BLaER1 (cell line): Measurements from ENCODE around the gene HTRA3.

Source experiments
- H3K27ac ChIP-seq: shearing (Covaris generic); formaldehyde crosslinking; 2 replicates; pipeline ENCODE4 v1.8.1; 2022
- H3K27me3 ChIP-seq: shearing (Covaris generic); formaldehyde crosslinking; 2 replicates; pipeline ENCODE4 v1.8.1; 2022
- H3K36me3 ChIP-seq: shearing (Covaris generic); formaldehyde crosslinking; 2 replicates; pipeline ENCODE4 v1.8.1; 2022
- H3K4me1 ChIP-seq: shearing (Covaris generic); formaldehyde crosslinking; 2 replicates; pipeline ENCODE4 v1.8.1; 2022
- H3K4me2 ChIP-seq: shearing (Covaris generic); formaldehyde crosslinking; 2 replicates; pipeline ENCODE4 v1.8.1; 2022
- H3K4me3 ChIP-seq: shearing (Covaris generic); formaldehyde crosslinking; 2 replicates; pipeline ENCODE4 v1.8.1; 2022
- H3K9ac ChIP-seq: shearing (Covaris generic); formaldehyde crosslinking; 2 replicates; pipeline ENCODE4 v1.8.1; 2022
- H3K9me3 ChIP-seq: shearing (Covaris generic); formaldehyde crosslinking; 2 replicates; pipeline ENCODE4 v1.8.1; 2022
- H4K20me1 ChIP-seq: shearing (Covaris generic); formaldehyde crosslinking; 2 replicates; pipeline ENCODE4 v1.8.1; 2022
- Cebpa-rat ChIP-seq: shearing (Covaris generic); IDR thresholded peaks from 2 replicates; pipeline ENCODE4 v1.8.1; 2022

HTRA3 gene

DNA sequence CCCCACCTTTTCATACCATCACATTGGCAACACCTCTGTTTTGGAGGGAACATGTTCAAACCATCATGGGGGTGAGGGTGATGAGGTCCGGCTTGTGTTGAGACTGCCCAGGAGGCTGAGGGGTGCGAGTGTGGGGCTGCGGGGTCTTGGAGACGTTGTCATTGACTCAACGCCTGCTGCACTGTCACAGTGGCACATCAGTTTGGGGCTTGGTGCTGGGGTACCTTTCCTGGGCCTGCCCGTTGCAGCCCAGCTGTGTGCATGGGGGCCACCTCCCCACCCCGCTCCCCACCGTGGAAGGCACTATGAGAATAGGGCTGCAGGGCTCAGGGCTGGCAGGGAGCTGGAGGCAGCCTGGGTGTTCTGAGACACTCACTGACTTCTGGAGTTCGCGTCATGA is 2.3 kb downstream of the HTRA3 start:
- H3K27me3 ChIP-seq: peaks cover 4% of the 10 kb centered on the region; the same call in 1 of the 2 replicates
- H3K9me3 ChIP-seq: no peaks in the 10 kb centered on the region
- H3K9ac ChIP-seq: peak overlapping the region; percentile 98
- H3K27ac ChIP-seq: peak overlapping the region; percentile 97
- peaks cover 45% of the 10 kb centered on the region for H3K36me3 ChIP-seq
- H3K4me1 ChIP-seq: peaks cover 77% of the 10 kb centered on the region
- peaks cover 69% of the 10 kb centered on the region for H4K20me1 ChIP-seq
- TF ChIP-seq Cebpa-rat: no peak
- H3K4me3 ChIP-seq: peak overlapping the region; percentile 97
- H3K4me2 ChIP-seq: peak overlapping the region; percentile 97

DNA sequence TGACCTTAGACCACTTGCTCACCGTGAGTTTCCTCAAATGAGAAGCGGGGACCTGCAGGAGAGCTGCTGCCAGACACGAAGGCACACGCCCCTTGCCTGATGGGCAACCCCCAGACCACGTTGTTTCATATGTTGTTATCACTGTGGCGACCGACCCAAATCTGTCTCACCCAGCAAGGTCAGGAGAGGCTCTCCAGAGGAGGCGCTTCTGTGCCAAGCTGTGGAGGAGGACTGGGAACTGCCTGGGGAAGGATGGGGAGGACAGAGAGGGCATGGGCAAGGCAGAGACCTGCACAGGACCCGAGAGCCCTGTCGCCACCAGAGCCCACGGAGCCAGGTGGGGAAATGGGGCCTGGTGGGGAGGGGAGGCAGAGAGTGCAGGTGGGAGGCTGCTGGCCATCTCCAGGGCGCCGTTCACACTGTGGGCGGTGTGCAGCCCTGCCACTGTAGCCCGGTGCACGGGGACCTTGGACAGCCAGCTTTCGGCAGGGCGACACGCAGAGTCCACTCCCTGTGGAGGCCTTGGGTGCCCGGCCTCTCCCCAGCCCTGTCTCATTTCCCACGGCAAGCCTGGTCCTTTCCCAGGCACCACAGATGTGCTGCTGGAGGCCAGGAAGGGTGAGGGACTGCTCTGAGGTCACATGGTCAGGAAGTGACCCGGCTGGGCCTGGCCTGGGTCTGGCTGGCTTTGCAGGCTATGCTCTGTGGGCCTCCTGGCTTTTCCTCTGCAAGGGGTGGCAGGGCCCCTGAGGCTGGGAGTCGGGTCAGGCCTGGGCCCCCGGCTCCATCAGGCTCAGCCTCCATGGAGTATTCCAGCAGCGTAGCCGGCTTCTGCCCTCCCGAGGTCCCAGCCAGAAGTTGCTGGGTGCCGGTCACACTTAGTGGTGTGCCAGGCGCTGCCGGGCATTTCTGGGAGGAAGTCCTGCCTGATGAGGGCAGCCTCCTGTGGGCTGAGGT is 3.2 kb downstream of the HTRA3 start:
- Histone ChIP-seq H3K4me1 (peaks cover 77% of the 10 kb centered on the region), H3K27ac (peak overlapping the region; percentile 97), H3K36me3 (peaks cover 45% of the 10 kb centered on the region), H3K9me3 (no peaks in the 10 kb centered on the region), H4K20me1 (peaks cover 79% of the 10 kb centered on the region), H3K4me2 (peak overlapping the region; percentile 97), H3K27me3 (peaks cover 4% of the 10 kb centered on the region; the same call in 1 of the 2 replicates), H3K9ac (peak overlapping the region; percentile 98), H3K4me3 (peak overlapping the region; percentile 97)
- TF ChIP-seq Cebpa-rat: no peak

DNA sequence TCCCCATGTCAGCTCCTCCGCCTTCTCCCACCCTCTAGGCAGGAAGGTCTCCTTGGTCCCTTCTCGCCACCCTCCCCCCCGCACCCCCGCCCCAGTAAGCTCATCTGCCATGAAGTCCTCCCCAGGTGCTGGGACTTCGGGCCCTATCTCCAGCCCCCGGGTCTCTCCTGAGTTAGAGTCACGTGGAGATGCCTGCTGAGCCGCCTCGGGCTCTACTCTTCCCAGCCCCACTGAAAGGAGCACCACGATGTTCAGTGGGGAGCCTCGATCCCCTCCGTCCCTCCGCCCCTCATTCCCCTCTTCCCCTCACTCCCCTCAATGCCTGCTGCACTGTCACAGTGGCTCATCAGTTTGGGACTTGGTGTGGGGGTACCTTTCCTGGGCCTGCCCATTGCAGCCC is 3.9 kb downstream of the HTRA3 start:
- Histone ChIP-seq H3K27me3 (peaks cover 4% of the 10 kb centered on the region; the same call in 1 of the 2 replicates), H4K20me1 (peaks cover 86% of the 10 kb centered on the region), H3K4me3 (peak overlapping the region; percentile 97), H3K9me3 (no peaks in the 10 kb centered on the region), H3K27ac (peak overlapping the region; percentile 97), H3K4me1 (peaks cover 77% of the 10 kb centered on the region), H3K36me3 (peaks cover 45% of the 10 kb centered on the region), H3K9ac (peak overlapping the region; percentile 98), H3K4me2 (peak overlapping the region; percentile 97)
- TF ChIP-seq Cebpa-rat: no peak

DNA sequence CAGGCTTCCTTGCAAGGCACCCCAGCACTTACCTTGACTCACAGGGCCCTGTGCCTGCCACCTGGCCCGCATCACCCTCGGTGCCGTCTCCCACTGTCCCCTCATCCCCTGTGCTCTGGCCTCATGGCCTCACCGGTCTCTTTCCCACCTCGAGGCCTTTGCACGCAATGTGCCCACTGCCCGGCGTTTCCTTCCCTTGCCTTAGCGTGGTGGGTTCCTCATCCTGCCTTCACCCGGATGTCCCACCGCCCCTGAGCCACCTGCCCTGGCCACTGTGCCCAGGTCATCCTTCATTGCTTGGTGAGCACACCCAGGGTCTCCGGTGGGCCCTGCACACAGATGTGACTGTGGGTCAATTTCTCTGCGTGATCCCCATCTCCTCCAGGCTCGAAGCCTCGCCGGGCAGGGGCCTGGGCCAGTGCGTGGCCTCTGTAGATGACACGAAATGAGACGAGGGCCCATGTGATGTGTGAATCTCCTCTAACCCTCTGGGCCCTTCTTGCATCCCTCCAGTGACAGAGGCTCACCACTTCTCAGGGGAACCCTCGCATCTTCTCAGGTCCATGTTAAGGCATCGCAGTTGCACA is 4.6 kb downstream of the HTRA3 start:
- peaks cover 91% of the 10 kb centered on the region for H4K20me1 ChIP-seq
- no peak for TF ChIP-seq Cebpa-rat
- peaks cover 45% of the 10 kb centered on the region for H3K36me3 ChIP-seq
- peak overlapping the region; percentile 97 for H3K27ac ChIP-seq
- H3K9me3 ChIP-seq: no peaks in the 10 kb centered on the region
- H3K27me3 ChIP-seq: peaks cover 4% of the 10 kb centered on the region; the same call in 1 of the 2 replicates
- H3K4me2 ChIP-seq: peak overlapping the region; percentile 97
- peak overlapping the region; percentile 97 for H3K4me3 ChIP-seq
- H3K9ac ChIP-seq: peak overlapping the region; percentile 98
- H3K4me1 ChIP-seq: peaks cover 76% of the 10 kb centered on the region

DNA sequence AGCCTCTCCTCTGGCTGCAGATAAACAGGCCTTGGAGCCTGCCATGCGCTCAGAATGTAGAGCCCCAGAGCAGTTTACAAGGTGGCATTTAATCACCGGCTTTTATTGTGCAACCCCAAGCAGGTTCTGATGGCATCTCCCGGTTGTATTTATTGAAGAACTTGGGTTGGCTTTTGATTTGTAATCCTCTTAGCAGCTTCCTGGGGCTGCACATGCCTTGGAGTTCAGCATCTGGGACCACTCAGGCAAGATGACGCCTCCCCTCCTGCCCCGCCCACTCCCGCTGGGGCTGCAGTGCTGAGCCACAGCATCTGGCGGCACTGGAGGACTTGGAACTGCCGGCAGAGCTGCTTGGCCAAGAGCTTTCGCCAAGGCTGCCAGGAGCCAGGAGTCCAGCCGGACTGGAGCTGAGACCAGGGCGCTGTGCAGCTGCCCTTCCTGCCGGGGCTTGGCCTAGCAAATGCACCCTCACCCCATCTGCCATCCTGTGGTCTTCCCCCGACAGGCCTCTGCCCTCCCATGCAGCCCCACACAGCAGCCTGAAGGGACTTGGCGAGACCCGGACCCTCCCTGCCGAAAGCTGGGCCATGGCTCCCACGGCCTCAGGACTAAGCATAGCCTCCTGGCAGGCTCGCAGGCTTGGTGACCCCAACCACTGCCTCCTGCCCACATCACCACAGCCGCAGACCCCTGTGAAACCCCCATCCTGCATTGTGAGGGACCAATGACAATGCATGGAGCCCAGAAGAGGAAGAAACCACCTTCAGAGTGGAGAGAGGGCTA is 5.4 kb downstream of the HTRA3 start:
- H3K4me1 ChIP-seq: peaks cover 80% of the 10 kb centered on the region

DNA sequence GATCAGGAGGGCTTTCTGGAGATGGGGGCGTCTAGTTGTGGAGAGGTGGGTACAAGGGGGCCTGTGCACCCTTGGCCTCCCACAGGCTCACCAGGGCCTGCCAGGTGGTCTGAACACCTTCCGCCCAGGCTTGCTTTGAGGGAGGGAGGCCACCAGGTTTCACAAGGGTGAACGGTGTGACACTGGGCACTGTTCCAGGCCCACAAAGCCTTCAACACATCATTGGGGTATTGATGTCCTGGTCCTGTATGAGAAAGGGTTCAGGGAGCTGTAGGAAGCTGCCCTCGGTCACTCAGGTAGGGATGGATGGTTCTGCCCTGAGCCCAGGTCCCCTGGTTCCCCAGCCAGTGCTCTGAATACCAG is 6.0 kb downstream of the HTRA3 start:
- no peak for TF ChIP-seq Cebpa-rat
- Histone ChIP-seq H3K27ac (peak overlapping the region; percentile 97), H3K9ac (peak overlapping the region; percentile 98), H3K4me1 (peaks cover 86% of the 10 kb centered on the region), H3K27me3 (no peaks in the 10 kb centered on the region), H4K20me1 (peaks cover 97% of the 10 kb centered on the region), H3K4me2 (peak overlapping the region; percentile 97), H3K36me3 (peaks cover 50% of the 10 kb centered on the region), H3K9me3 (no peaks in the 10 kb centered on the region), H3K4me3 (peak overlapping the region; percentile 97)

More for the DNA sequence above, 5.4 kb downstream of the HTRA3 start:
- peak overlapping the region; percentile 97 for H3K4me2 ChIP-seq
- no peaks in the 10 kb centered on the region for H3K9me3 ChIP-seq
- H3K9ac ChIP-seq: peak overlapping the region; percentile 98
- peak; percentile 63 for TF ChIP-seq Cebpa-rat
- peak overlapping the region; percentile 97 for H3K4me3 ChIP-seq
- H4K20me1 ChIP-seq: peaks cover 97% of the 10 kb centered on the region
- peaks cover 45% of the 10 kb centered on the region for H3K36me3 ChIP-seq
- H3K27ac ChIP-seq: peak overlapping the region; percentile 97
- H3K27me3 ChIP-seq: peaks cover 2% of the 10 kb centered on the region; the same call in 1 of the 2 replicates

DNA sequence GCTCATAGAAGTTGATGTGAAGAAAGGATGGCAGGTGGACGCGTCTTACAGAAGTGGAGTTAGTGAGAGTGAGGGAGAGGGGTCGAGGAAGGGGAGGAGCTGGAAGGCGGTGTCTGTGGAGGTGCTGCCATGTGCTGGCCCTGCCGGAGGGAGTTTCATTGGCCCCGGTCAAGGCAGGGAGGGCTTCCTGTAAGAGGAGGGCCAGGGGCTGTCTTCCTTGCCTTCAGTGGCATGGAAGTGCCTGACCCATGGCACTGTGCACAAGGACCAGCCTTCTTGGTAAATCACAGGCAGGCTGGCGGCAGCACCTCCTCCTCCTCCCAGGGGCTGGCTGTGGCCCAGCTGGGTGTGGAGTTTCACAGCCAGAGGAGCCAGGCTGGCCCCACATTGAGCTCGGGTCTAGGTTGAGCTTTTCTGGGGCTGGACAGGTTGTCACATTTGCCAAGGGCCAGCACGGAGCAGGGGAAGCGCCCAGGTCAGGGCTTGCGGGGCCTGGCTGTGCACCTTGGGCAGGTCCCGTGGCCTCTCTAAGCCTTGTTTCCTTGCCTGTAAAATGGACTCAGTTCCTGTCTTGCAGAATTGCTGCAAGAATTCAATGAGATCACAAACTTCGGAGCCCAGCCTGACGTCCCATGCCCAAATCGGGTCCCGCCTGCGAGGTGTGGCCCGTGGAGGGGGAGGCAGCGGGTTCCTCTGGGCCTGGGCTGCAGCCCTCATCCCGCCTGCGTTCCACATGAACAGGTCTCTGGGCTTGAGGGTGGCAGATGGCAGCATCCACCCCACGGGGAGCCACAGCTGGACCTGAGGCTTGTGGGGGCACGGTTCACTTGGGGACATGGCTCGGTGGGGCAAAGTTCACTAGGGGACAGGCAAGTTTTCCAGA is 7.0 kb downstream of the HTRA3 start:
- H3K27ac ChIP-seq: peak overlapping the region; percentile 97
- H3K27me3 ChIP-seq: no peaks in the 10 kb centered on the region
- no peak for TF ChIP-seq Cebpa-rat
- H3K4me3 ChIP-seq: peak overlapping the region; percentile 97
- H3K36me3 ChIP-seq: peaks cover 55% of the 10 kb centered on the region
- H3K4me2 ChIP-seq: peak overlapping the region; percentile 97
- peaks cover 97% of the 10 kb centered on the region for H3K4me1 ChIP-seq
- peaks cover 97% of the 10 kb centered on the region for H4K20me1 ChIP-seq
- H3K9me3 ChIP-seq: no peaks in the 10 kb centered on the region
- peak overlapping the region; percentile 98 for H3K9ac ChIP-seq

DNA sequence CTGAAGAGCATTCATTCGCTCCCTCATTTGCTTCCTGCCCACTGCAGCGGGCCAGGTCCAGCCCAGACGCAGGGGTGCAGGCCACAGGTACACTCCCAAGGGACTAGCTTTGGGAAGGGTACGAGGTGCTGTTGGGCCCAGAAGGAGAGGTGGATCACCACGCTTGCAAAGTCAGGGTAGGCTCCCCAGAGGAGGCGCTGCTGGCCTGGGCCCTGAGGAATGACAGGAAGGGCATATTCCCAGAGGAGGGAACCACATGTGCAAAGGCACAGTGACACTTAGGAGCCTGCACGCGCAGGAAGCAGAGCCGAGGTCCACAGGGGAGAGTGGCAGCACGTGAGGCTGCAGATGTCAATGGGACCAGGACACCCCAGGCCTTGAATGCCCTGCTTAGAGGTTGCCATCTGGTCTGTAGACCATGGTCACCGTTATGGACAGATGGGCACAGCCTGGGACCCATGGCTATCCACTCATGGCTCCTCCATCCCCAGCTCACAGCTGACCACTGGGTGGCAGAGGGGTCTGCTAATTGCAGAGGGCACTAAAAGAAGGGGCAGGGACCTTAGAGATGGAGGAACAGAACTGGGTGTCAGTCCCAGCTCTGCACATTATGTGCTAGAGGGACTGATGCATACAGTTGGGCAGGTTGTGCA is 7.9 kb downstream of the HTRA3 start:
- TF ChIP-seq Cebpa-rat: no peak
- Histone ChIP-seq H3K9ac (peak overlapping the region; percentile 98; the same call in 1 of the 2 replicates), H3K27me3 (no peaks in the 10 kb centered on the region), H4K20me1 (peaks cover 97% of the 10 kb centered on the region), H3K27ac (peak overlapping the region; percentile 97), H3K4me1 (peaks cover 98% of the 10 kb centered on the region), H3K9me3 (no peaks in the 10 kb centered on the region), H3K4me3 (peak overlapping the region; percentile 97), H3K36me3 (peaks cover 55% of the 10 kb centered on the region), H3K4me2 (peak overlapping the region; percentile 97)
